Epidermal melanocyte (primary cell): ENCODE results near the gene AP2S1.
"Not testable (repeated sequence)": the region's sequence is repeated elsewhere in the genome, so short reads cannot be mapped to it uniquely, and the experiment has no call there.

Experiments used
- DNase-seq: peaks from one replicate; pipeline ENCODE4 v3.0.0; 2011; ENCODE audit warnings: low spot score; ENCODE audit not compliant: insufficient read length

Gene AP2S1

GRCh38 chr19:46842791-46843190, 7.9 kb downstream of the AP2S1 start:
- DNase-seq, result no peak

GRCh38 chr19:46841458-46842083, 9.1 kb downstream of the AP2S1 start:
- no peak for DNase-seq

GRCh38 chr19:46840498-46840942, 10.1 kb downstream of the AP2S1 start:
- DNase-seq, result no peak

DNA sequence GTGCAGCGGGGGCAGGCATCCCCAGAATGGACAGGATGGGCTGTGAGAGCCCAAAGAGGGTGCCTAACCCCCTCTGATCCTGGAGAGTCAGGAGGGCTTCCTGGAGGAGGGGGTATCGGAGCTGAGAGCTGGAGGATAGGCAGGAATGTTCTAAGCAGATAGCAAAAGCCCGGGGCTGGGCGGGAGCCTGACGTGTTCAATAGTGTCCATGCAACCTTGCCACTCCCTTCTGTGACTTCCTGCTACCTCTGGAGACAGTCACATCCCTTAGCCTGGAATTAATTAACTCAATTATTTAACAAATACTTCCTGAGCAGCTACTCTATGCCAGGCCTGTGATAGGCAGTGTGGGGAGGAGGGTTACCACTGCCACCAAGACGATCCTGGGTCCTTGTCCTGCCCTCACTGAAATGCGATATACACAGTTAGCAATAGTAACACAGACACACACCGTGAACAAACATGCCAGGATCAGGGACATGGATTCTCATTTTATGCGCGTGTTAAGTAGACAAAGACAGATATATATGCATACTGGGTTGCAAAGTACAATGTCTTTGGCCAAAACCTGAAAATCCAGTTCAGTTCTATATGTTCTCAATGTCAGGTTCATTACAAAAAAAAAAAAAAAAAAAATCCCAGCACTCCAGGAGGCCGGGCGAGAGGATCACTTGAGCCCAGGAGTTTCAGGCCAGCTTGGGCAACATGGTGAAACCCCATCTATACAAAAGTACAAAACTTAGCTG, 10.7 kb downstream of the AP2S1 start:
- DNase-seq, result no peak

GRCh38 chr19:46838160-46838559, 12.5 kb downstream of the AP2S1 start:
- DNase-seq, result no peak

GRCh38 chr19:46834984-46835383, 15.7 kb downstream of the AP2S1 start:
- no peak for DNase-seq

- no peak for DNase-seq
Observed at GRCh38 chr19:46834121-46834520, 16.5 kb downstream of the AP2S1 start.

- no peak for DNase-seq
Observed at GRCh38 chr19:46830864-46831263, 19.8 kb downstream of the AP2S1 start.

GRCh38 chr19:46828484-46828883, 22.2 kb downstream of the AP2S1 start:
- DNase-seq, result no peak

DNA sequence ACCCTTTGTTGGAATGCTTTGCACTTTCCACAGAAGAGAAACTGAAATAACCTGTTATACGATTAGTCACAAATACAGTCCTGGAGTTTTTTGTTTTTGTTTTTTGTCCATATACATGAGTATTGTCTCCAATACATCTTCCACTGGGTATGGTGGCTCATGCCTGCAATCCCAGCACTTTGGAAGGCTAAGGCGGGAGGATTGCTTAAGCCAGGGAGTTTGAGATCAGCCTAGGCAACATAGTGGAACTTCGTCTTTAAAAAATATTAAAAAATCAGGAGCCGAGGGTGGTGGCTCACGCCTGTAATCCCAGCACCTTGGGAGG, 25.0 kb downstream of the AP2S1 start:
- DNase-seq, result no peak

GRCh38 chr19:46824890-46825730, 25.5 kb downstream of the AP2S1 start:
- DNase-seq, result no peak

- no peak for DNase-seq
Observed at GRCh38 chr19:46823049-46823448, 27.6 kb downstream of the AP2S1 start.

DNA sequence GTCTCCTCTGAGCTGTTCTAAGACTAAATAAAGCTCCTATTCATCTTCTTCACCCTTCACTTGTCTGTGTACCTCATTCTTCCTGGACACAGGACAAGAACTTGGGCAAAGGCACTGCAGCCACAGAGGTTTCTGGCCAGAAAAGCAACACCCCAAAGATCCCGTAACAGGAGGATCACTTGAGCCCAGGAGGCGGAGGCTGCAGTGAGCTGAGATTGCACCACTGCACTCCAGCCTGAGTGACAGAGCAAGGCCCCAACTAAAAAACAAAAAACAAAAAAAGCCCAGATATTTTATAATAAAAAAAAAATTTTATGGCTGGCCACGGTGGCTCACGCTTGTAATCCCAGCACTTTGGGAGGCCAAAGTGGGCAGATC, 28.2 kb downstream of the AP2S1 start:
- not testable (repeated sequence) for DNase-seq

DNA sequence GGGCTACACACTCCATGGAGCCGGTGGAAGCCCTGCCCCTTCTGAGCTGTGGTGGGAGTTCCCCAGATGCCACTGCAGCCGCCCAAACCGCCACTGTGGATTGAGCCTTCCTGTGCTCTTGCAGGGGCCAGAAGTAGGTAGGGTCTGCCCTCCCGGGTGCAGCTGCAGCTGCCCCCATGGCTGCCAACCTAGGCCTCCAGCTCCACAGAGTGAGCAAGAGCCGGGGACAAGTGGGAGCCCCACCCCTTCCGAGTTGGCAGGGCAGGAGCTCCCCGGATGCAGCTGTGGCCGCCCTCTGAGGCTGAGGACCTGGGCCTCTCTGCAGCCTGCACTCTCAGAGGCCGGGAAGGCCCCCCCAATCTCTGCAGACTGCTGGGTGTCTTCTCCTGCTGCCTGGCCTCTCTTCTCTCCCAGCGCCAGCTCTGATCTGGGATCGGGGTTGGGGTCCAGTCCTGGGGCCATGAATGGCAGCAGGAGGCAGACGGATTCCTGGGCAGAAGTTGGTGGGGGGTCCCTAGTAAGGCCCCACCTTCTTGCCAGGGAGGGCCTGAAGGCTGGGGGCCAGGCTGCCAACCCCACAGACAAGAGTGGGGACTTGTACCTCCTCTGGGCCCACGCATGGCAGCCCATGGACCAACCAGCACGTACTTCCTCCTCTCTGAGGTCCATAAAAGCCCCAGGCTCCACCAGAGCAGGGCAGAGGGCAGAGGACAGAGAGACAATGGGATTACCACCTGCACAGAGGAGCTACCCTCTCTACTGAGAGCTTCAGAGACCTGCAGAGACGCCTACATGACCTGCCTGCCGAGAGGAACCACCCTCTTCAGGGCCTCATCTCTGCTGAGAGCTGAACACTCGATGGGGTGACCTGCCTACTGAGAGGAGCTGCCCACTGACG, 28.9 kb downstream of the AP2S1 start:
- DNase-seq, result no peak

GRCh38 chr19:46818812-46819211, 31.8 kb downstream of the AP2S1 start:
- DNase-seq, result no peak

GRCh38 chr19:46815833-46816627, 34.6 kb downstream of the AP2S1 start:
- DNase-seq, result no peak

DNA sequence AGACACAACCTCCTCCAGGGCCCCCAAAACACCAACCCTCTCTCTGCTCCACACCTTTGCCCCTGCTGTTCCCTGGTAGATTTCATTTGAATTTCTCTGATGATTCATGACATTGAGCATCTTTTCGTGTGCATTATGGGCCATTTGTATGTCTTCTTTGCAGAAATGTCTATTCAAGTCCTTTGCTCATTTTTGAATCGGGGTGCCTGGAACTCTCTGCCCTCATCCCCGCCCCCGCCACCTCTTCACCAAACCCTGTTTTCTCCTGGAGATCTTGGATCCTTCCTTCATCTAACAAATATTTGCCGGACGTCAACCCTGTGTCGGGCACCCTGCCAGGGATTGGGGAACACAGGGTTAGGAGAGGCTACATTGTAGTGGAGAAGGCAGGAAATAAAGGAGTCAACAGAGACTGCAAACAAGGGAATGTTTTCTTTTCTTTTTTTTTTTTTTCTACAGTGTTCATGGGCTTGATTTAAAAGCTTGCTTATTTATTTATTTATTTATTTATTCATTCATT, 36.7 kb downstream of the AP2S1 start:
- no peak for DNase-seq

GRCh38 chr19:46812977-46813838, 37.4 kb downstream of the AP2S1 start:
- no peak for DNase-seq

GRCh38 chr19:46809534-46810272, 40.9 kb downstream of the AP2S1 start:
- DNase-seq, result no peak
